Measurements from ENCODE around the gene GMEB2. TPM values are rescaled to one million over a fixed set of nuclear protein-coding genes. Genes with fewer than 3 reads are reported as not detected.

The GMEB2 gene
- polyA plus RNA-seq, 1 of the 3 experiments (the other 2 are of a cell fraction), result 6.5 TPM

DNA sequence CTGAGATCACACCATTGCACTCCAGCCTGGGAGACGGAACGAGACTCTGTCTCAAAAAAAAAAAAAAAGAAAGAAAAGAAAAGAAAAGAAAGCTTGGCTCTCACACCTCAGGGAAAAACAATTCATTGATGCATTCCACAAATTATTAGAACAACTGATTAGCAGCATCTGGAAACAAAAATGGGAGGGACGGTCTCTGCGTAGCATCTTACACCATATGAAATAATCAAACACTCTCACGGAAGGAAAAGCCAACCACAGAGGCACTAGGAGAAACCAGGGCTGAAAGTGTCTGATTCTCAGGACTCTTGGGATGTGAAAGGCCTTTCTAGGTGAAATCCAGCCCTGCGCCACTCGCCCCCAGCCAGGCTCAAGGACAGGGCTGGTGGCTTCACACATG lies 50.6 kb downstream of the GMEB2 start:
- POLR2A ChIA-PET, result no interaction called here
- H3K9me3 ChIP-seq, result no peaks in the 10 kb centered on the region

DNA sequence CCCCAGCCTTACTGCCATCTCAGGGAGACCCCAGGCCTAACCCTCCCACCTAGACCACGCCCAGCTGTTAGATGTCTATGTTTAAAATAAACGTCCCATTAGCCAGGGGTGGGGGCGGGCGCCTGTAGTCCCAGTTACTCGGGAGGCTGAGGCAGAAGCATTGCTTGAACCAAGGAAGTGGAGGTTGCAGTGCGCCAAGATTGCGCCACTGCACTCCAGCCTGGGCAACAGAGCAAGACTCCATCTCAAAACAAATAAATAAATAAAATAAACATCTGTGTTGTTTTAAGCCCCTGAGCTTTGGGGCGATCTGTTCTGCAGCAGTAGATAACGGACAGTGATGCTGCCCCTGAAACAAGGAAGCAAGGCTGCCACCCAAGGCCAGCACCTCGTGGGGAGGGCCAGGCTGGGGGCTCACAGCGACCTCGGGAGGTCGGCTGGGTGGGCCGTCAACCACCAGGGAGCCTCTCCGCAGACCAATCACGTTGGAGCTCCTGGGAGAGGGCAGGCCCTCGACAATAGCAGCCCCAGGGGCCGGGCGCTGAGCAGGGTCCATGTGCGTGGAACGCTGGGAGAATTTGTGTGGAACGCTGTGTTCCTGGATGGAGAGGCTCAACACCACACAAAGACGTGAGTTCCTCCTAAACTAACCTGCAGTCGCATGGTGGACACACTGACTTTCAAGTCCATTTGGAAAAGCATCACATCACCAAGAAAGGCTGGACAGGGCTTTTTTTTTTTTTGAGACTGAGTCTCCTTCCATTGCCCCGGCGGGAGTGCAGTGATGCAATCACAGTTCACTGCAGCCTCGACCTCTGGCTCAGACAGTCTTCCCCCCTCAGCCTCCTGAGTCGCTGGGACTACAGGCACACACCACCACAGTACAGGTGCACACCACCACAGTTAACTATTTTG lies 51.8 kb downstream of the GMEB2 start:
- Histone ChIP-seq H3K36me3 (replicated peaks in 1 of 2; ENCODE audit: control insufficient read depth in 1 of 2, insufficient read depth in 2 of 2, low read length in 1 of 2) (peaks cover 0 to 6% of the 10 kb centered on the region in 2 experiments), H4K20me1 (ENCODE audit: insufficient read depth) (no peaks in the 10 kb centered on the region), H3K79me2 (ENCODE audit: insufficient read depth) (peaks cover 8% of the 10 kb centered on the region; the same call in 1 of the 2 replicates), H3F3A (replicated peaks; ENCODE audit: insufficient read depth) (no peaks in the 10 kb centered on the region), H3K4me2 (no peak overlapping the region; the same call in 1 of the 2 replicates), H3K9ac (no peak overlapping the region), H3K27me3 (ENCODE audit: insufficient read depth) (no peaks in the 10 kb centered on the region), H3K9me2 (no peaks in the 10 kb centered on the region), H3K9me3 (no peaks in the 10 kb centered on the region), H2AFZ (ENCODE audit: low read depth) (0 out of 2 replicates have a peak overlapping the region, but pooled peaks have one; percentile 84), H3K27ac (ENCODE audit: low read depth in 2 of 2, low read length in 1 of 2) (no peak overlapping the region; a peak in 1 of 4 replicates), H3K4me3 (ENCODE audit: low read depth in 2 of 2, low read length in 1 of 2) (no peak overlapping the region), H3K4me1 (ENCODE audit: control insufficient read depth in 1 of 2, insufficient read depth in 2 of 2, low read depth in 1 of 2, low read length in 1 of 2) (peaks cover 3 to 28% of the 10 kb centered on the region in 2 experiments; a peak in 2 of 4 replicates)
- POLR2A ChIA-PET, result no interaction called here
- 86% methylated on average over 25 of the region's 28 CpGs for whole genome bisulfite sequencing (ENCODE audit: low lambda C conversion rate)
- CTCF ChIA-PET, result interaction anchor here (0.7 kb wide), 1 partner anchor 265 kb away, joined by 3 read pairs; no protein-coding TSS in a partner anchor
- DNase-seq, result no peak
- TF ChIP-seq SMC3 (IDR thresholded peaks at IDR 0.05; ENCODE audit: low read depth, low read length) (no peak), CHD2 (IDR thresholded peaks at IDR 0.05; ENCODE audit: low read length, partially characterized antibody) (no peak), FOSL2 (IDR thresholded peaks at IDR 0.05; ENCODE audit: borderline replicate concordance, low read depth) (no peak), EP300 (IDR thresholded peaks at IDR 0.05; ENCODE audit: borderline replicate concordance in 1 of 2, low read depth in 1 of 2, low read length in 1 of 2) (no peak), GABPA (IDR thresholded peaks at IDR 0.05; ENCODE audit: low read depth) (no peak), NFIC (IDR thresholded peaks at IDR 0.05; ENCODE audit: borderline replicate concordance) (no peak), MXI1 (IDR thresholded peaks at IDR 0.05; ENCODE audit: low read depth, low read length) (no peak), EZH2phosphoT487 (IDR thresholded peaks at IDR 0.05; ENCODE audit: borderline replicate concordance, low read depth) (no peak), RXRA (IDR thresholded peaks at IDR 0.05; ENCODE audit: borderline replicate concordance, low read depth) (no peak), YY1 (IDR thresholded peaks at IDR 0.05; ENCODE audit: low read depth) (no peak), RCOR1 (IDR thresholded peaks at IDR 0.05; ENCODE audit: low read length) (no peak), FOXM1 (IDR thresholded peaks at IDR 0.05; ENCODE audit: low read depth) (no peak)
- TF ChIP-seq, protein P1, sequence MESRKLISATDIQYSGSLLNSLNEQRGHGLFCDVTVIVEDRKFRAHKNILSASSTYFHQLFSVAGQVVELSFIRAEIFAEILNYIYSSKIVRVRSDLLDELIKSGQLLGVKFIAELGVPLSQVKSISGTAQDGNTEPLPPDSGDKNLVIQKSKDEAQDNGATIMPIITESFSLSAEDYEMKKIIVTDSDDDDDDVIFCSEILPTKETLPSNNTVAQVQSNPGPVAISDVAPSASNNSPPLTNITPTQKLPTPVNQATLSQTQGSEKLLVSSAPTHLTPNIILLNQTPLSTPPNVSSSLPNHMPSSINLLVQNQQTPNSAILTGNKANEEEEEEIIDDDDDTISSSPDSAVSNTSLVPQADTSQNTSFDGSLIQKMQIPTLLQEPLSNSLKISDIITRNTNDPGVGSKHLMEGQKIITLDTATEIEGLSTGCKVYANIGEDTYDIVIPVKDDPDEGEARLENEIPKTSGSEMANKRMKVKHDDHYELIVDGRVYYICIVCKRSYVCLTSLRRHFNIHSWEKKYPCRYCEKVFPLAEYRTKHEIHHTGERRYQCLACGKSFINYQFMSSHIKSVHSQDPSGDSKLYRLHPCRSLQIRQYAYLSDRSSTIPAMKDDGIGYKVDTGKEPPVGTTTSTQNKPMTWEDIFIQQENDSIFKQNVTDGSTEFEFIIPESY (IDR thresholded peaks at IDR 0.05; ENCODE audit: borderline replicate concordance, low read depth), result no peak
- TF ChIP-seq, protein P2, sequence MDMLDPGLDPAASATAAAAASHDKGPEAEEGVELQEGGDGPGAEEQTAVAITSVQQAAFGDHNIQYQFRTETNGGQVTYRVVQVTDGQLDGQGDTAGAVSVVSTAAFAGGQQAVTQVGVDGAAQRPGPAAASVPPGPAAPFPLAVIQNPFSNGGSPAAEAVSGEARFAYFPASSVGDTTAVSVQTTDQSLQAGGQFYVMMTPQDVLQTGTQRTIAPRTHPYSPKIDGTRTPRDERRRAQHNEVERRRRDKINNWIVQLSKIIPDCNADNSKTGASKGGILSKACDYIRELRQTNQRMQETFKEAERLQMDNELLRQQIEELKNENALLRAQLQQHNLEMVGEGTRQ (IDR thresholded peaks at IDR 0.05; ENCODE audit: borderline replicate concordance, low read depth, low read length), result no peak

More for the DNA sequence above, 50.6 kb downstream of the GMEB2 start:
- Histone ChIP-seq H3K27ac (ENCODE audit: low read depth in 2 of 2, low read length in 1 of 2) (no peak overlapping the region), H3K4me3 (ENCODE audit: low read depth in 2 of 2, low read length in 1 of 2) (no peak overlapping the region), H3K4me1 (ENCODE audit: control insufficient read depth in 1 of 2, insufficient read depth in 2 of 2, low read depth in 1 of 2, low read length in 1 of 2) (peaks cover 3 to 36% of the 10 kb centered on the region in 2 experiments; a peak in 2 of 4 replicates), H3K4me2 (no peak overlapping the region), H3K36me3 (replicated peaks in 1 of 2; ENCODE audit: control insufficient read depth in 1 of 2, insufficient read depth in 2 of 2, low read length in 1 of 2) (peaks cover 0 to 6% of the 10 kb centered on the region in 2 experiments), H3K79me2 (ENCODE audit: insufficient read depth) (peaks cover 8% of the 10 kb centered on the region; the same call in 1 of the 2 replicates), H2AFZ (ENCODE audit: low read depth) (no peak overlapping the region), H3K27me3 (ENCODE audit: insufficient read depth) (no peaks in the 10 kb centered on the region), H3K9ac (no peak overlapping the region), H3K9me2 (no peaks in the 10 kb centered on the region), H3F3A (replicated peaks; ENCODE audit: insufficient read depth) (no peaks in the 10 kb centered on the region), H4K20me1 (ENCODE audit: insufficient read depth) (no peaks in the 10 kb centered on the region)
- no peak for DNase-seq
- TF ChIP-seq FOSL2 (IDR thresholded peaks at IDR 0.05; ENCODE audit: borderline replicate concordance, low read depth), result no peak
- no peak for TF ChIP-seq YY1 (IDR thresholded peaks at IDR 0.05; ENCODE audit: low read depth)
- TF ChIP-seq JUND (IDR thresholded peaks at IDR 0.05), result no peak
- no peak for TF ChIP-seq TEAD4 (IDR thresholded peaks at IDR 0.05; ENCODE audit: borderline replicate concordance, insufficient read depth)
- TF ChIP-seq, protein P3, sequence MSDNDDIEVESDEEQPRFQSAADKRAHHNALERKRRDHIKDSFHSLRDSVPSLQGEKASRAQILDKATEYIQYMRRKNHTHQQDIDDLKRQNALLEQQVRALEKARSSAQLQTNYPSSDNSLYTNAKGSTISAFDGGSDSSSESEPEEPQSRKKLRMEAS (IDR thresholded peaks at IDR 0.05; ENCODE audit: low read depth), result no peak
- TF ChIP-seq SIN3A (IDR thresholded peaks at IDR 0.05; ENCODE audit: borderline replicate concordance, low read depth, low read length), result no peak
- TF ChIP-seq EP300 (IDR thresholded peaks at IDR 0.05; ENCODE audit: borderline replicate concordance in 1 of 2, low read depth in 1 of 2, low read length in 1 of 2), result no peak
- TF ChIP-seq EZH2phosphoT487 (IDR thresholded peaks at IDR 0.05; ENCODE audit: borderline replicate concordance, low read depth), result no peak
- TF ChIP-seq TCF12 (IDR thresholded peaks at IDR 0.05), result no peak
- TF ChIP-seq RAD21 (IDR thresholded peaks at IDR 0.05; ENCODE audit: low read length), result no peak
- TF ChIP-seq, protein P1 (IDR thresholded peaks at IDR 0.05; ENCODE audit: borderline replicate concordance, low read depth), result no peak
- 93% methylated on average over 7 of the region's 7 CpGs for WGBS (ENCODE audit: low lambda C conversion rate)
- CTCF ChIA-PET, result no interaction called here
